Neutrophil (primary cell): ENCODE data around the gene ATP1A1.

Experiments used
- H3K27ac ChIP-seq: fragments of 200-600 bp; sonication (generic); 2 replicates; pipeline ENCODE4 v1.5.1; 2016; ENCODE audit warnings: mild to moderate bottlenecking, moderate library complexity
- H3K27me3 ChIP-seq: fragments of 200-600 bp; sonication (generic); 2 replicates; pipeline ENCODE4 v1.6.0; 2016; ENCODE audit warnings: mild to moderate bottlenecking
- H3K36me3 ChIP-seq: fragments of 200-600 bp; sonication (generic); 2 replicates; pipeline ENCODE4 v1.5.1; 2017
- H3K4me1 ChIP-seq, 2 experiments: fragments of 200-600 bp in 1 of 2; sonication (generic) in 1 of 2; 1 replicate in 1 of 2; 2 replicates in 1 of 2; pipeline versions ENCODE4 v1.5.1 to v1.6.1; 2013 to 2016; ENCODE audit warnings: low read depth in 1 of 2, low read length in 1 of 2, mild to moderate bottlenecking in 1 of 2, moderate library complexity in 1 of 2; ENCODE audit not compliant: control insufficient read depth in 1 of 2, insufficient read depth in 1 of 2
- H3K4me3 ChIP-seq, 2 experiments: fragments of 200-600 bp in 1 of 2; sonication (generic) in 1 of 2; 1 replicate in 1 of 2; 2 replicates in 1 of 2; pipeline ENCODE4 v1.5.1; 2013 to 2016; ENCODE audit warnings: low read depth in 1 of 2, low read length in 1 of 2, mild to moderate bottlenecking in 1 of 2, moderate library complexity in 1 of 2
- H3K9me3 ChIP-seq: fragments of 200-600 bp; sonication (generic); 2 replicates; pipeline ENCODE4 v1.5.1; 2016
- CTCF ChIP-seq: fragments of 200-600 bp; sonication (generic); IDR thresholded peaks from 2 replicates; pipeline ENCODE4 v1.5.1; 2016; ENCODE audit warnings: antibody characterized with exemption

ATP1A1 gene

GRCh38 chr1:116392717-116393404 lies 19.8 kb downstream of the ATP1A1 start:
- Histone ChIP-seq H3K4me1 (no peaks in the 10 kb centered on the region), H3K27ac (no peak overlapping the region), H3K27me3 (no peaks in the 10 kb centered on the region), H3K36me3 (peaks cover 94% of the 10 kb centered on the region), H3K4me3 (no peak overlapping the region), H3K9me3 (no peaks in the 10 kb centered on the region)
- TF ChIP-seq CTCF, result no peak

DNA sequence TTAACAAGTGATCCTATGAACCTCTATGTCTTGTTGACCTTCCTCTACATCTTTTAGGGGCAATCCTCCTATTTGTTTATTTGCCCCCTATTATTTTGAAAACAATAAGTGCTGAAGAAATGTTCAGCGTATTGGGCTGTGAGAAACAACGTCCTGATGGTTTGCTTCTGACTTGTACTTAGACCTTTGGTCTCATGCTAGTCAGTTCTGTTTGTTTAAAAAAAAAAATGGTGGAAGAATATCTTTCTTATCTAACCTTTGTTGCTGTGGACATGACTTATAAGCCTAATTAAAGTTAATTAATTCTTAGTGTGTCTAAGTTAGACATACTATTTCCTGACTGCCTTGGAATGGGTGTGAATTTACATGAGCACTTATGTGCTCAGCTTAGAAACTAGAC lies 20.7 kb downstream of the ATP1A1 start:
- no peak overlapping the region for H3K27ac ChIP-seq
- no peaks in the 10 kb centered on the region for H3K9me3 ChIP-seq
- TF ChIP-seq CTCF, result no peak
- no peak overlapping the region for H3K4me3 ChIP-seq
- no peaks in the 10 kb centered on the region for H3K27me3 ChIP-seq
- no peaks in the 10 kb centered on the region for H3K4me1 ChIP-seq
- peaks cover 94% of the 10 kb centered on the region for H3K36me3 ChIP-seq

- no peak for TF ChIP-seq CTCF
- H3K9me3 ChIP-seq, result no peaks in the 10 kb centered on the region
- H3K27ac ChIP-seq, result no peak overlapping the region
- H3K4me1 ChIP-seq, result no peaks in the 10 kb centered on the region
- H3K36me3 ChIP-seq, result peaks cover 94% of the 10 kb centered on the region
- H3K27me3 ChIP-seq, result no peaks in the 10 kb centered on the region
- H3K4me3 ChIP-seq, result no peak overlapping the region
These were observed 21.2 kb downstream of the ATP1A1 start for GRCh38 chr1:116394270-116394669.

GRCh38 chr1:116396769-116397168 lies 23.7 kb downstream of the ATP1A1 start:
- Histone ChIP-seq H3K9me3 (no peaks in the 10 kb centered on the region), H3K4me3 (no peak overlapping the region), H3K36me3 (peaks cover 95% of the 10 kb centered on the region), H3K4me1 (no peaks in the 10 kb centered on the region), H3K27ac (no peak overlapping the region), H3K27me3 (no peaks in the 10 kb centered on the region)
- TF ChIP-seq CTCF, result no peak

- H3K9me3 ChIP-seq, result no peaks in the 10 kb centered on the region
- H3K27me3 ChIP-seq, result no peaks in the 10 kb centered on the region
- no peak for TF ChIP-seq CTCF
- H3K4me1 ChIP-seq, result no peaks in the 10 kb centered on the region
- no peak overlapping the region for H3K4me3 ChIP-seq
- peaks cover 95% of the 10 kb centered on the region for H3K36me3 ChIP-seq
- H3K27ac ChIP-seq, result no peak overlapping the region
These were observed 24.7 kb downstream of the ATP1A1 start for GRCh38 chr1:116397728-116398127.
